SK-N-SH (cell line): ENCODE data around the gene DDX39B. TPM values are rescaled to one million over a fixed set of nuclear protein-coding genes. Genes with fewer than 3 reads are reported as not detected.

ENCODE experiments used
- CTCF ChIA-PET: fragments of 300-600, 350-600 bp; formaldehyde crosslinking; extraction: SDS; loops from one replicate; lab custom pipeline; 2021; lab: Yijun Ruan, JAX
- POLR2A ChIA-PET: fragments of 350-600 bp; sonication (Branson Sonifier 250); formaldehyde crosslinking; extraction: SDS; loops from one replicate; lab custom pipeline; 2020; ENCODE audit warnings: antibody characterized with exemption, inconsistent platforms; lab: Yijun Ruan, JAX
- DNase-seq: peaks from one replicate; pipeline ENCODE4 v3.0.0; 2012
- H2AFZ ChIP-seq: fragments of 200-600 bp; sonication (generic); 2 replicates; pipeline ENCODE4 v1.8.1; 2016; ENCODE audit warnings: antibody characterized with exemption, mild to moderate bottlenecking, low read depth
- H3F3A ChIP-seq: fragments of 200-600 bp; sonication (generic); replicated peaks from 2 replicates; pipeline ENCODE3; 2016; ENCODE audit warnings: antibody characterized with exemption, mild to moderate bottlenecking; ENCODE audit not compliant: insufficient read depth
- H3K27ac ChIP-seq, 2 experiments: fragments of 200-500 bp in 1 of 2; fragments of 200-600 bp in 1 of 2; sonication (Bioruptor generic) in 1 of 2; sonication (generic), shearing (Covaris generic) in 1 of 2; 2 replicates each; pipeline versions ENCODE4 v1.5.1 to v1.6.1; 2014 to 2016; ENCODE audit warnings: low read depth in 2 of 2, inconsistent platforms in 1 of 2, low read length in 1 of 2, mild to moderate bottlenecking in 1 of 2, mixed read lengths in 1 of 2
- H3K27me3 ChIP-seq: fragments of 200-600 bp; sonication (generic), shearing (Covaris generic); 2 replicates; pipeline ENCODE4 v1.6.1; 2016; ENCODE audit warnings: mixed run types; ENCODE audit not compliant: insufficient read depth
- H3K36me3 ChIP-seq, 2 experiments: fragments of 200-500 bp in 1 of 2; fragments of 200-600 bp in 1 of 2; sonication (Bioruptor generic) in 1 of 2; sonication (generic) in 1 of 2; replicated peaks in 1 of 2; 2 replicates each; pipeline versions ENCODE3 to v1.5.1; 2014 to 2016; ENCODE audit warnings: low read length in 1 of 2, mild to moderate bottlenecking in 1 of 2; ENCODE audit not compliant: insufficient read depth in 2 of 2, control insufficient read depth in 1 of 2
- H3K4me1 ChIP-seq, 2 experiments: fragments of 200-500 bp in 1 of 2; fragments of 200-600 bp in 1 of 2; sonication (Bioruptor generic) in 1 of 2; sonication (generic), shearing (Covaris generic) in 1 of 2; 2 replicates each; pipeline versions ENCODE4 v1.5.1 to v1.6.1; 2014 to 2016; ENCODE audit warnings: low read depth in 1 of 2, low read length in 1 of 2, mixed run types in 1 of 2; ENCODE audit not compliant: insufficient read depth in 2 of 2, control insufficient read depth in 1 of 2
- H3K4me2 ChIP-seq: fragments of 200-600 bp; sonication (generic), shearing (Covaris generic); 2 replicates; pipeline ENCODE4 v1.6.1; 2017; ENCODE audit warnings: mixed run types
- H3K4me3 ChIP-seq, 2 experiments: fragments of 200-500 bp in 1 of 2; fragments of 200-600 bp in 1 of 2; sonication (Bioruptor generic) in 1 of 2; sonication (generic), shearing (Covaris generic) in 1 of 2; 2 replicates each; pipeline versions ENCODE4 v1.5.1 to v1.8.1; 2014 to 2016; ENCODE audit warnings: low read depth in 2 of 2, inconsistent platforms in 1 of 2, low read length in 1 of 2, mild to moderate bottlenecking in 1 of 2, mixed read lengths in 1 of 2, moderate library complexity in 1 of 2
- H3K79me2 ChIP-seq: fragments of 200-600 bp; sonication (generic); 2 replicates; pipeline ENCODE4 v1.8.1; 2017; ENCODE audit warnings: mild to moderate bottlenecking; ENCODE audit not compliant: insufficient read depth
- H3K9ac ChIP-seq: fragments of 200-600 bp; sonication (generic); 2 replicates; pipeline ENCODE4 v1.6.1; 2017; ENCODE audit warnings: mixed run types
- H3K9me2 ChIP-seq: fragments of 200-600 bp; sonication (generic); 2 replicates; pipeline ENCODE4 v1.6.1; 2017; ENCODE audit warnings: mixed run types
- H3K9me3 ChIP-seq: fragments of 200-600 bp; sonication (generic); 2 replicates; pipeline ENCODE4 v1.6.1; 2017; ENCODE audit warnings: mixed run types, mild to moderate bottlenecking, moderate library complexity
- H4K20me1 ChIP-seq: fragments of 200-600 bp; sonication (generic); 2 replicates; pipeline ENCODE4 v1.6.1; 2017; ENCODE audit warnings: mild to moderate bottlenecking, mixed run types; ENCODE audit not compliant: insufficient read depth
- CHD2 ChIP-seq: fragments of 150-350 bp; IDR thresholded peaks from 2 replicates; pipeline ENCODE4 v1.6.1; 2018; ENCODE audit warnings: low read length; ENCODE audit not compliant: partially characterized antibody
- ELF1 ChIP-seq: IDR thresholded peaks from 2 replicates; pipeline ENCODE4 v1.4.0; 2012
- EP300 ChIP-seq, 2 experiments: IDR thresholded peaks; 2 replicates each; pipeline versions ENCODE4 v1.4.0 to v1.6.1; 2012; ENCODE audit warnings: borderline replicate concordance in 1 of 2, low read depth in 1 of 2, low read length in 1 of 2
- FOXJ3 ChIP-seq: sonication (generic); formaldehyde crosslinking; IDR thresholded peaks from 2 replicates; pipeline ENCODE4 v1.5.1; 2020; ENCODE audit warnings: mild to moderate bottlenecking, missing genetic modification reagents
- GABPA ChIP-seq: IDR thresholded peaks from 2 replicates; pipeline ENCODE4 v1.4.0; 2012; ENCODE audit warnings: low read depth, mild to moderate bottlenecking
- GATA2 ChIP-seq: sonication (generic); formaldehyde crosslinking; IDR thresholded peaks from 2 replicates; pipeline ENCODE4 v1.5.0; 2020; ENCODE audit warnings: mild to moderate bottlenecking, missing genetic modification reagents
- IRF3 ChIP-seq: fragments of 150-350 bp; IDR thresholded peaks from 2 replicates; pipeline ENCODE4 v1.6.1; 2016; ENCODE audit warnings: mild to moderate bottlenecking, low read depth, low read length
- JUND ChIP-seq: IDR thresholded peaks from 2 replicates; pipeline ENCODE4 v1.4.0; 2012
- MAX ChIP-seq: IDR thresholded peaks from 2 replicates; pipeline ENCODE4 v1.4.0; 2012; ENCODE audit warnings: low read depth
- MXI1 ChIP-seq: IDR thresholded peaks from 2 replicates; pipeline ENCODE4 v1.6.1; 2012; ENCODE audit warnings: mild to moderate bottlenecking, low read depth, low read length, improper control_type of control experiment
- NFIC ChIP-seq: IDR thresholded peaks from 2 replicates; pipeline ENCODE4 v1.4.0; 2012; ENCODE audit warnings: borderline replicate concordance
- NRF1 ChIP-seq: IDR thresholded peaks from 2 replicates; pipeline ENCODE4 v1.6.1; 2012; ENCODE audit warnings: low read depth, mild to moderate bottlenecking, low read length
- POLR2AphosphoS5 ChIP-seq: IDR thresholded peaks from 2 replicates; pipeline ENCODE4 v1.6.1; 2012; ENCODE audit warnings: low read depth, low read length
- RCOR1 ChIP-seq: fragments of 150-350 bp; IDR thresholded peaks from 2 replicates; pipeline ENCODE4 v1.6.1; 2017; ENCODE audit warnings: antibody characterized with exemption, low read length
- RFX5 ChIP-seq: IDR thresholded peaks from 2 replicates; pipeline ENCODE4 v1.6.1; 2012; ENCODE audit warnings: mild to moderate bottlenecking, improper control_type of control experiment, low read length
- SIN3A ChIP-seq: IDR thresholded peaks from 2 replicates; pipeline ENCODE4 v1.6.1; 2012; ENCODE audit warnings: low read depth, mild to moderate bottlenecking, low read length, moderate library complexity, borderline replicate concordance
- TAF1 ChIP-seq: IDR thresholded peaks from 2 replicates; pipeline ENCODE4 v1.6.1; 2012; ENCODE audit warnings: low read depth, mild to moderate bottlenecking, low read length, moderate library complexity, borderline replicate concordance
- TCF12 ChIP-seq: IDR thresholded peaks from 2 replicates; pipeline ENCODE4 v1.4.0; 2012
- TEAD4 ChIP-seq: IDR thresholded peaks from 2 replicates; pipeline ENCODE4 v1.4.0; 2012; ENCODE audit warnings: mild to moderate bottlenecking, borderline replicate concordance; ENCODE audit not compliant: insufficient read depth
- YY1 ChIP-seq: IDR thresholded peaks from 2 replicates; pipeline ENCODE4 v1.4.0; 2012; ENCODE audit warnings: low read depth, mild to moderate bottlenecking
- WGBS: methylation state at CpG from one replicate; pipeline ENCODE4 v1.1.6; 2017; ENCODE audit warnings: low lambda C conversion rate; 5-methylcytosine and 5-hydroxymethylcytosine counted together
- polyA plus RNA-seq, 3 experiments: library from polyadenylated mRNA; depleted of rRNA; stranded (reverse); fragments of >200 nt; gene quantifications; 2 replicates each; pipeline ENCODE4 v1.2.3, GENCODE V29; 2012
- TF ChIP-seq, protein P1 (sequence below): fragments of 200-600 bp; sonication (generic); IDR thresholded peaks from 2 replicates; pipeline ENCODE4 v1.6.1; 2017; ENCODE audit warnings: antibody characterized with exemption, mild to moderate bottlenecking, moderate library complexity
- TF ChIP-seq, protein P2 (sequence below): IDR thresholded peaks from 2 replicates; pipeline ENCODE4 v1.6.1; 2012; ENCODE audit warnings: mild to moderate bottlenecking, low read depth, low read length, moderate library complexity
- TF ChIP-seq, protein P3 (sequence below): IDR thresholded peaks from 2 replicates; pipeline ENCODE4; 2012

Gene DDX39B
- 502 and 556 TPM in 2 replicates for polyA plus RNA-seq (2012; rRNA removed)
- polyA plus RNA-seq (2012; cell fraction: cytosol; rRNA removed), result 262 and 369 TPM in 2 replicates
- 1,458 and 1,636 TPM in 2 replicates for polyA plus RNA-seq (2012; cell fraction: nucleus; rRNA removed)

GRCh38 chr6:31541658-31542521 lies at the start of gene DDX39B:
DDX39B (minus strand) TSS chr6:31542003; CDS start chr6:31540532, 1,471 bp downstream.
- Histone ChIP-seq H3K9ac (peak within 1 kb of the TSS; percentile 96), H3K36me3 (peaks cover 22 to 33% of the 10 kb centered on the region in 2 experiments), H3F3A (peaks cover 7% of the 10 kb centered on the region), H3K4me1 (peaks cover 15 to 28% of the 10 kb centered on the region in 2 experiments; a peak in 3 of 4 replicates), H3K4me2 (peak within 1 kb of the TSS; percentile 90), H3K9me3 (no peaks in the 10 kb centered on the region), H4K20me1 (peaks cover 41% of the 10 kb centered on the region), H3K27ac (peak within 1 kb of the TSS; percentile 95 to 97), H2AFZ (0 out of 2 replicates have a peak within 1 kb of the TSS, but pooled peaks have one; percentile 39), H3K27me3 (no peaks in the 10 kb centered on the region), H3K4me3 (peak within 1 kb of the TSS; percentile 74 to 91), H3K79me2 (peaks cover 58% of the 10 kb centered on the region), H3K9me2 (no peaks in the 10 kb centered on the region)
- TF ChIP-seq RFX5, result no peak
- peak; percentile 93 for TF ChIP-seq POLR2AphosphoS5
- TF ChIP-seq MXI1, result peak; percentile 78
- TF ChIP-seq SIN3A, result peak; percentile 12; the same call in 1 of the 2 replicates
- no peak for TF ChIP-seq TCF12
- TF ChIP-seq, protein P1, sequence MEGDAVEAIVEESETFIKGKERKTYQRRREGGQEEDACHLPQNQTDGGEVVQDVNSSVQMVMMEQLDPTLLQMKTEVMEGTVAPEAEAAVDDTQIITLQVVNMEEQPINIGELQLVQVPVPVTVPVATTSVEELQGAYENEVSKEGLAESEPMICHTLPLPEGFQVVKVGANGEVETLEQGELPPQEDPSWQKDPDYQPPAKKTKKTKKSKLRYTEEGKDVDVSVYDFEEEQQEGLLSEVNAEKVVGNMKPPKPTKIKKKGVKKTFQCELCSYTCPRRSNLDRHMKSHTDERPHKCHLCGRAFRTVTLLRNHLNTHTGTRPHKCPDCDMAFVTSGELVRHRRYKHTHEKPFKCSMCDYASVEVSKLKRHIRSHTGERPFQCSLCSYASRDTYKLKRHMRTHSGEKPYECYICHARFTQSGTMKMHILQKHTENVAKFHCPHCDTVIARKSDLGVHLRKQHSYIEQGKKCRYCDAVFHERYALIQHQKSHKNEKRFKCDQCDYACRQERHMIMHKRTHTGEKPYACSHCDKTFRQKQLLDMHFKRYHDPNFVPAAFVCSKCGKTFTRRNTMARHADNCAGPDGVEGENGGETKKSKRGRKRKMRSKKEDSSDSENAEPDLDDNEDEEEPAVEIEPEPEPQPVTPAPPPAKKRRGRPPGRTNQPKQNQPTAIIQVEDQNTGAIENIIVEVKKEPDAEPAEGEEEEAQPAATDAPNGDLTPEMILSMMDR, result no peak
- TF ChIP-seq ELF1, result peak; percentile 87
- TF ChIP-seq NRF1, result peak; percentile 87
- TF ChIP-seq, protein P2, sequence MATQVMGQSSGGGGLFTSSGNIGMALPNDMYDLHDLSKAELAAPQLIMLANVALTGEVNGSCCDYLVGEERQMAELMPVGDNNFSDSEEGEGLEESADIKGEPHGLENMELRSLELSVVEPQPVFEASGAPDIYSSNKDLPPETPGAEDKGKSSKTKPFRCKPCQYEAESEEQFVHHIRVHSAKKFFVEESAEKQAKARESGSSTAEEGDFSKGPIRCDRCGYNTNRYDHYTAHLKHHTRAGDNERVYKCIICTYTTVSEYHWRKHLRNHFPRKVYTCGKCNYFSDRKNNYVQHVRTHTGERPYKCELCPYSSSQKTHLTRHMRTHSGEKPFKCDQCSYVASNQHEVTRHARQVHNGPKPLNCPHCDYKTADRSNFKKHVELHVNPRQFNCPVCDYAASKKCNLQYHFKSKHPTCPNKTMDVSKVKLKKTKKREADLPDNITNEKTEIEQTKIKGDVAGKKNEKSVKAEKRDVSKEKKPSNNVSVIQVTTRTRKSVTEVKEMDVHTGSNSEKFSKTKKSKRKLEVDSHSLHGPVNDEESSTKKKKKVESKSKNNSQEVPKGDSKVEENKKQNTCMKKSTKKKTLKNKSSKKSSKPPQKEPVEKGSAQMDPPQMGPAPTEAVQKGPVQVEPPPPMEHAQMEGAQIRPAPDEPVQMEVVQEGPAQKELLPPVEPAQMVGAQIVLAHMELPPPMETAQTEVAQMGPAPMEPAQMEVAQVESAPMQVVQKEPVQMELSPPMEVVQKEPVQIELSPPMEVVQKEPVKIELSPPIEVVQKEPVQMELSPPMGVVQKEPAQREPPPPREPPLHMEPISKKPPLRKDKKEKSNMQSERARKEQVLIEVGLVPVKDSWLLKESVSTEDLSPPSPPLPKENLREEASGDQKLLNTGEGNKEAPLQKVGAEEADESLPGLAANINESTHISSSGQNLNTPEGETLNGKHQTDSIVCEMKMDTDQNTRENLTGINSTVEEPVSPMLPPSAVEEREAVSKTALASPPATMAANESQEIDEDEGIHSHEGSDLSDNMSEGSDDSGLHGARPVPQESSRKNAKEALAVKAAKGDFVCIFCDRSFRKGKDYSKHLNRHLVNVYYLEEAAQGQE, result peak; percentile 76
- TF ChIP-seq CHD2, result peak; percentile 21
- TF ChIP-seq TAF1, result peak; percentile 98
- TF ChIP-seq GABPA, result peak; percentile 85
- peak; percentile 96 for TF ChIP-seq YY1
- TF ChIP-seq MAX, result peak; percentile 88
- TF ChIP-seq GATA2 (CRISPR knock-in tag), result no peak
- TF ChIP-seq NFIC, result 0 out of 2 replicates have a peak, but pooled peaks have one; percentile 5
- no peak for TF ChIP-seq IRF3
- TF ChIP-seq FOXJ3, result no peak
- TF ChIP-seq TEAD4, result no peak
- TF ChIP-seq JUND, result peak; percentile 18; the same call in 1 of the 2 replicates
- peak; percentile 29; a peak in 2 of 4 replicates for TF ChIP-seq EP300 (IDR thresholded peaks at IDR 0.05; ENCODE audit: borderline replicate concordance in 1 of 2, low read depth in 1 of 2, low read length in 1 of 2)
- peak; percentile 9; the same call in 1 of the 2 replicates for TF ChIP-seq RCOR1
- TF ChIP-seq, protein P3, sequence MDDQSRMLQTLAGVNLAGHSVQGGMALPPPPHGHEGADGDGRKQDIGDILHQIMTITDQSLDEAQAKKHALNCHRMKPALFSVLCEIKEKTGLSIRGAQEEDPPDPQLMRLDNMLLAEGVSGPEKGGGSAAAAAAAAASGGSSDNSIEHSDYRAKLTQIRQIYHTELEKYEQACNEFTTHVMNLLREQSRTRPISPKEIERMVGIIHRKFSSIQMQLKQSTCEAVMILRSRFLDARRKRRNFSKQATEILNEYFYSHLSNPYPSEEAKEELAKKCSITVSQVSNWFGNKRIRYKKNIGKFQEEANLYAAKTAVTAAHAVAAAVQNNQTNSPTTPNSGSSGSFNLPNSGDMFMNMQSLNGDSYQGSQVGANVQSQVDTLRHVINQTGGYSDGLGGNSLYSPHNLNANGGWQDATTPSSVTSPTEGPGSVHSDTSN, result 0 out of 2 replicates have a peak, but pooled peaks have one; percentile 18
- under 1% methylated on average over 43 of the region's 43 CpGs for WGBS
- CTCF ChIA-PET, result interaction anchor here (1.2 to 11.9 kb wide), 4 partner anchors 10 to 68 kb away, joined by 4 to 301 read pairs (median 5); partner anchors contain the start of gene NCR3
- POLR2A ChIA-PET, result interaction anchor here (0.6 to 3.4 kb wide), 20 partner anchors 8 to 1430 kb away, joined by 3 to 12 read pairs (median 4); partner anchors contain the start of genes ABCF1, ABHD16A, BAG6 and PRRC2A
- peak; percentile 87 for DNase-seq
